ENCODE results near the gene ABCC6. TPM values are rescaled to one million over a fixed set of nuclear protein-coding genes. Genes with fewer than 3 reads are reported as not detected.
A peak's percentile ranks its signal among the peaks of the same experiment; 100 is the strongest.
"Not testable (repeated sequence)": the region's sequence is repeated elsewhere in the genome, so short reads cannot be mapped to it uniquely, and the experiment has no call there.

Gene ABCC6
- polyA plus RNA-seq (2011; rRNA removed) (0.87 and 1.2 TPM in 2 replicates), polyA minus RNA-seq (2011; rRNA and poly(A)+ RNA removed) (0.82 and 1.6 TPM in 2 replicates)

GRCh38 chr16:16222850-16223661 is at the start of gene ABCC6:
Gene ABCC6, minus strand, starts transcription at chr16:16223494. Its CDS starts 60 bp downstream, at chr16:16223434.
- POLR2A ChIA-PET; H3K36me3 ChIP-seq (ENCODE audit: control insufficient read depth, insufficient read depth, low read length); H3K27me3 ChIP-seq (ENCODE audit: control insufficient read depth, insufficient read depth, low read length); CTCF ChIA-PET; DNase-seq (ENCODE audit: low read depth): not testable (repeated sequence)
- peak within 1 kb of the TSS; percentile 11 for H3K4me3 ChIP-seq (ENCODE audit: low read depth, low read length)

- DNase-seq (ENCODE audit: low read depth); CTCF ChIA-PET; H3K4me3 ChIP-seq (ENCODE audit: low read depth, low read length); H3K27me3 ChIP-seq (ENCODE audit: control insufficient read depth, insufficient read depth, low read length); POLR2A ChIA-PET; H3K36me3 ChIP-seq (ENCODE audit: control insufficient read depth, insufficient read depth, low read length): not testable (repeated sequence)
These were observed 49.4 kb upstream of the ABCC6 start for GRCh38 chr16:16272573-16273221.

- H3K4me3 ChIP-seq (ENCODE audit: low read depth, low read length); H3K36me3 ChIP-seq (ENCODE audit: control insufficient read depth, insufficient read depth, low read length); POLR2A ChIA-PET; CTCF ChIA-PET; H3K27me3 ChIP-seq (ENCODE audit: control insufficient read depth, insufficient read depth, low read length); DNase-seq (ENCODE audit: low read depth): not testable (repeated sequence)
These were observed 48.4 kb upstream of the ABCC6 start for GRCh38 chr16:16271658-16272057.

- H3K4me3 ChIP-seq (ENCODE audit: low read depth, low read length); CTCF ChIA-PET; POLR2A ChIA-PET; DNase-seq (ENCODE audit: low read depth); H3K27me3 ChIP-seq (ENCODE audit: control insufficient read depth, insufficient read depth, low read length); H3K36me3 ChIP-seq (ENCODE audit: control insufficient read depth, insufficient read depth, low read length): not testable (repeated sequence)
These were observed 45.0 kb upstream of the ABCC6 start for GRCh38 chr16:16268185-16268808.

DNA sequence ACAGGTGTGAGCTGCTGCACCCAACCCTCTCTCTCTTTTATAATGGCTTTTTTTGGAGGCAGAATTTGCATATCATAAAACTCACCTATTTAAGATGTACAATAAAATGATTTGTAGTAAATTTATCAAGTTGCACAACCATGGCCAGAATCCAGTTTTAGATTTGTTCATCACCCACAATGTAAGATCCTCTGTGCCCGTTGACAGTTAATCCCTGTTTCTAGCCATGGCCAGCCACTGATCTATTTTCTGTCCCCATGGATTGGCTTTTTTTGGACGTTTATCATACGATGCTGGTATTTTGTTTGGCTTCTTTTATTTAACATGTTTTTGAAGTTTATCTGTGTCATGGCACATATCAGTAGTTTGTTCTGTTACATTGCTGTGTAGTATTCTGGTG is 44.4 kb upstream of the ABCC6 start:
- DNase-seq (ENCODE audit: low read depth); POLR2A ChIA-PET; H3K4me3 ChIP-seq (ENCODE audit: low read depth, low read length); CTCF ChIA-PET; H3K27me3 ChIP-seq (ENCODE audit: control insufficient read depth, insufficient read depth, low read length); H3K36me3 ChIP-seq (ENCODE audit: control insufficient read depth, insufficient read depth, low read length): not testable (repeated sequence)

GRCh38 chr16:16265044-16265443 is 41.8 kb upstream of the ABCC6 start:
- POLR2A ChIA-PET; H3K4me3 ChIP-seq (ENCODE audit: low read depth, low read length); CTCF ChIA-PET; H3K36me3 ChIP-seq (ENCODE audit: control insufficient read depth, insufficient read depth, low read length); DNase-seq (ENCODE audit: low read depth); H3K27me3 ChIP-seq (ENCODE audit: control insufficient read depth, insufficient read depth, low read length): not testable (repeated sequence)

GRCh38 chr16:16263947-16264346 is 40.7 kb upstream of the ABCC6 start:
- H3K4me3 ChIP-seq (ENCODE audit: low read depth, low read length); H3K27me3 ChIP-seq (ENCODE audit: control insufficient read depth, insufficient read depth, low read length); CTCF ChIA-PET; H3K36me3 ChIP-seq (ENCODE audit: control insufficient read depth, insufficient read depth, low read length); POLR2A ChIA-PET; DNase-seq (ENCODE audit: low read depth): not testable (repeated sequence)

- POLR2A ChIA-PET; H3K27me3 ChIP-seq (ENCODE audit: control insufficient read depth, insufficient read depth, low read length); H3K4me3 ChIP-seq (ENCODE audit: low read depth, low read length); DNase-seq (ENCODE audit: low read depth); H3K36me3 ChIP-seq (ENCODE audit: control insufficient read depth, insufficient read depth, low read length); CTCF ChIA-PET: not testable (repeated sequence)
These were observed 39.8 kb upstream of the ABCC6 start for GRCh38 chr16:16262954-16263555.

GRCh38 chr16:16259971-16260370 is 36.7 kb upstream of the ABCC6 start:
- H3K36me3 ChIP-seq (ENCODE audit: control insufficient read depth, insufficient read depth, low read length); H3K4me3 ChIP-seq (ENCODE audit: low read depth, low read length); DNase-seq (ENCODE audit: low read depth); CTCF ChIA-PET; H3K27me3 ChIP-seq (ENCODE audit: control insufficient read depth, insufficient read depth, low read length); POLR2A ChIA-PET: not testable (repeated sequence)

DNA sequence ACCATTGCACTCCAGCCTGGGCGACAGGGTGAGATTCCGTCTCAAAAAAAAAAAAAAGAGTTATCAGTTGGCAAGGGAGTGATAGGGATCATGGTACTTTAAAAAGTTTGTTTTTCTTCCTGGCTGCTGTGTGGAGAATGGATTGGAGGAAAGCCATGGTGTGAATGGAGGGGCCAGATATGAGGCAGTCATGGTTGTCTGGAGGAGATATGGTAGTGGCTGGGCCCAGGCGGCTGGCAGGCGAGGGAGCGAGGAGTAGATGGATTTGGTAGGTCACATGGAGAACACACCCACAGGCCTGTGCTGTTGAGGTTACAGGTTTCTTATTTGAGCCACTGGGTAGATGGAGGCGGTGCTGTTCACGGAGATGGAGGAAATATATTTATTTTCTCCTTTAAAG is 35.5 kb upstream of the ABCC6 start:
- POLR2A ChIA-PET; H3K36me3 ChIP-seq (ENCODE audit: control insufficient read depth, insufficient read depth, low read length); H3K27me3 ChIP-seq (ENCODE audit: control insufficient read depth, insufficient read depth, low read length); DNase-seq (ENCODE audit: low read depth); H3K4me3 ChIP-seq (ENCODE audit: low read depth, low read length); CTCF ChIA-PET: not testable (repeated sequence)

All from BJ (cell line).